ENCODE measurements around the gene GALK1. TPM values are rescaled to one million over a fixed set of nuclear protein-coding genes. Genes with fewer than 3 reads are reported as not detected.
A peak's percentile ranks its signal among the peaks of the same experiment; 100 is the strongest.

The GALK1 gene
- total RNA-seq, 4 donors from 2014 or later, result 9.3 to 116 (median 30.9) TPM

- DNase-seq, result no peak
- intact Hi-C loops (cut with DNase I; ENCODE audit: low total_unique reads) (loop anchor here (10.0 kb wide), 1 partner anchor 65 kb away; no protein-coding TSS in a partner anchor), in situ Hi-C loops (cut with MboI; ENCODE audit: low pct_ligation_motif_present in 1 of 4, low pct_unique_long_range_greater_than_20kb in 1 of 4, low sequenced_read_pairs in 3 of 4) (loop anchor here in 1 of 4 donors (25.0 kb wide), 1 partner anchor 128 kb away; the partner anchor contains the start of genes TRIM47 and TRIM65)
- H3K9me3 ChIP-seq, result no peaks in the 10 kb centered on the region
- no peak overlapping the region for H3K4me3 ChIP-seq
- H3K27me3 ChIP-seq, result no peaks in the 10 kb centered on the region
- H3K36me3 ChIP-seq, result peaks cover 0 to 8% (median 2%) of the 10 kb centered on the region in 4 donors
- 79 to 90% methylated on average over 2 to 3 of the region's 3 CpGs for WGBS, 2 donors (ENCODE audit: low coverage in 1 of 2)
- TF ChIP-seq CTCF (IDR thresholded peaks at IDR 0.05), result no peak
- no peak for TF ChIP-seq POLR2A (IDR thresholded peaks at IDR 0.05)
- no peak for TF ChIP-seq EP300 (IDR thresholded peaks at IDR 0.05; ENCODE audit: low read depth)
- no peak for TF ChIP-seq POLR2AphosphoS5 (IDR thresholded peaks at IDR 0.05)
- no peak overlapping the region for H3K27ac ChIP-seq
- peaks cover 6 to 15% (median 11%) of the 10 kb centered on the region in 4 donors for H3K4me1 ChIP-seq
Observed at GRCh38 chr17:75759457-75759856, 5.5 kb downstream of the GALK1 start.

- intact Hi-C loops (cut with DNase I; ENCODE audit: low total_unique reads) (loop anchor here (10.0 kb wide), 1 partner anchor 66 kb away; no protein-coding TSS in a partner anchor), in situ Hi-C loops (cut with MboI; ENCODE audit: low pct_ligation_motif_present in 1 of 4, low pct_unique_long_range_greater_than_20kb in 1 of 4, low sequenced_read_pairs in 3 of 4) (loop anchor here in 1 of 4 donors (25.0 kb wide), 1 partner anchor 129 kb away; the partner anchor contains the start of genes TRIM47 and TRIM65)
- peaks cover 0 to 13% (median 5%) of the 10 kb centered on the region in 4 donors for H3K4me1 ChIP-seq
- no peak for DNase-seq
- no peak overlapping the region for H3K27ac ChIP-seq
- H3K27me3 ChIP-seq, result no peaks in the 10 kb centered on the region
- H3K36me3 ChIP-seq, result peaks cover 0 to 8% (median 2%) of the 10 kb centered on the region in 4 donors
- H3K9me3 ChIP-seq, result no peaks in the 10 kb centered on the region
- H3K4me3 ChIP-seq, result no peak overlapping the region
- TF ChIP-seq EP300 (IDR thresholded peaks at IDR 0.05; ENCODE audit: low read depth) (no peak), CTCF (IDR thresholded peaks at IDR 0.05) (peak in 1 of 5 experiments; percentile 9), POLR2A (IDR thresholded peaks at IDR 0.05) (no peak), POLR2AphosphoS5 (IDR thresholded peaks at IDR 0.05) (no peak)
- 91% methylated on average over 40 of the region's 41 CpGs; no CpG with 5 or more reads in 1 of the 2 donors for WGBS, 2 donors (ENCODE audit: low coverage in 1 of 2)
Observed at GRCh38 chr17:75758131-75758905, 6.7 kb downstream of the GALK1 start.

- H3K4me3 ChIP-seq, result no peak overlapping the region
- H3K27ac ChIP-seq, result no peak overlapping the region
- 88% methylated on average over 19 of the region's 21 CpGs; no CpG with 5 or more reads in 1 of the 2 donors for WGBS, 2 donors (ENCODE audit: low coverage in 1 of 2)
- in situ Hi-C loops (cut with MboI; ENCODE audit: low pct_ligation_motif_present in 1 of 4, low pct_unique_long_range_greater_than_20kb in 1 of 4, low sequenced_read_pairs in 3 of 4), result loop anchor here in 1 of 4 donors (25.0 kb wide), 1 partner anchor 130 kb away; the partner anchor contains the start of genes TRIM47 and TRIM65
- intact Hi-C loops (cut with DNase I; ENCODE audit: low total_unique reads), result loop anchor here (10.0 kb wide), 1 partner anchor 68 kb away; no protein-coding TSS in a partner anchor
- peaks cover 0 to 14% (median 6%) of the 10 kb centered on the region in 4 donors for H3K4me1 ChIP-seq
- no peaks in the 10 kb centered on the region for H3K9me3 ChIP-seq
- H3K36me3 ChIP-seq, result peaks cover 0 to 8% (median 2%) of the 10 kb centered on the region in 4 donors
- no peaks in the 10 kb centered on the region for H3K27me3 ChIP-seq
- no peak for TF ChIP-seq POLR2AphosphoS5 (IDR thresholded peaks at IDR 0.05)
- TF ChIP-seq CTCF (IDR thresholded peaks at IDR 0.05), result no peak
- no peak for TF ChIP-seq POLR2A (IDR thresholded peaks at IDR 0.05)
- DNase-seq, result no peak
Observed at GRCh38 chr17:75757086-75757681, 7.8 kb downstream of the GALK1 start.

Data from transverse colon (tissue), 4 donors.